Small intestine (tissue), 7 donors: Measurements from ENCODE around the gene CFAP298. TPM values are rescaled to one million over a fixed set of nuclear protein-coding genes. Genes with fewer than 3 reads are reported as not detected.

Source experiments
- DNase-seq, 2 donors: peaks; one replicate each; pipeline versions ENCODE4 v3.0.0 to v3.0.0-alpha.2; 2013
- FAIRE-seq: peaks from 2 replicates; lab custom pipeline; 2012; peaks lifted over from hg19 to GRCh38; lab: Jason Lieb, UNC
- H3K27ac ChIP-seq, 3 donors: one replicate each; pipeline ENCODE4 v1.5.1; 2013; ENCODE audit warnings: low read length in 2 of 3, mild to moderate bottlenecking in 2 of 3, control low read depth in 1 of 3, inconsistent platforms in 1 of 3, low read depth in 1 of 3, moderate library complexity in 1 of 3
- H3K27me3 ChIP-seq, 3 donors: one replicate each; pipeline ENCODE4 v1.6.1; 2013; ENCODE audit warnings: low read length in 3 of 3, inconsistent platforms in 1 of 3; ENCODE audit not compliant: control insufficient read depth in 3 of 3, insufficient read depth in 3 of 3
- H3K36me3 ChIP-seq, 3 donors: one replicate each; pipeline ENCODE4 v1.6.1; 2013; ENCODE audit warnings: low read length in 3 of 3, inconsistent platforms in 1 of 3, low read depth in 1 of 3, mild to moderate bottlenecking in 1 of 3, moderate library complexity in 1 of 3; ENCODE audit not compliant: control insufficient read depth in 3 of 3, insufficient read depth in 2 of 3
- H3K4me1 ChIP-seq, 3 donors: one replicate each; pipeline ENCODE4 v1.6.1; 2013; ENCODE audit warnings: low read length in 2 of 3, inconsistent platforms in 1 of 3, low read depth in 1 of 3, mild to moderate bottlenecking in 1 of 3, moderate library complexity in 1 of 3; ENCODE audit not compliant: control insufficient read depth in 3 of 3, insufficient read depth in 2 of 3
- H3K4me3 ChIP-seq, 3 donors: one replicate each; pipeline ENCODE4 v1.5.1; 2013; ENCODE audit warnings: low read length in 3 of 3, control low read depth in 1 of 3, inconsistent platforms in 1 of 3, low read depth in 1 of 3, mild to moderate bottlenecking in 1 of 3, moderate library complexity in 1 of 3
- H3K9me3 ChIP-seq, 2 donors: one replicate each; pipeline ENCODE4 v1.6.1; 2013; ENCODE audit warnings: low read depth in 1 of 2, low read length in 1 of 2; ENCODE audit not compliant: control insufficient read depth in 2 of 2, insufficient read depth in 1 of 2
- WGBS, 3 donors: extraction: QIAGEN DNeasy Blood & Tissue Kit; methylation state at CpG; one replicate each; pipeline ENCODE4 v1.1.7; 2013; 5-methylcytosine and 5-hydroxymethylcytosine counted together
- polyA plus RNA-seq, 4 donors: library from polyadenylated mRNA; stranded (reverse) in 3 of 4; unstranded in 1 of 4; fragments of 200-250 nt in 3 of 4; fragments of 120-200 nt in 1 of 4; gene quantifications; one replicate each; pipeline versions ENCODE4 v1.2.1 to v1.2.3, GENCODE V29; 2013
- donor health status: healthy with polysubstance abuse.
- donor health status: control.
- donor health status: control.
- donor health status: Bipolar disorder and iron deficiency.
- donor health status: healthy.

CFAP298 gene
- polyA plus RNA-seq, 4 donors = 29.5 to 51.1 (median 37.2) TPM

DNA sequence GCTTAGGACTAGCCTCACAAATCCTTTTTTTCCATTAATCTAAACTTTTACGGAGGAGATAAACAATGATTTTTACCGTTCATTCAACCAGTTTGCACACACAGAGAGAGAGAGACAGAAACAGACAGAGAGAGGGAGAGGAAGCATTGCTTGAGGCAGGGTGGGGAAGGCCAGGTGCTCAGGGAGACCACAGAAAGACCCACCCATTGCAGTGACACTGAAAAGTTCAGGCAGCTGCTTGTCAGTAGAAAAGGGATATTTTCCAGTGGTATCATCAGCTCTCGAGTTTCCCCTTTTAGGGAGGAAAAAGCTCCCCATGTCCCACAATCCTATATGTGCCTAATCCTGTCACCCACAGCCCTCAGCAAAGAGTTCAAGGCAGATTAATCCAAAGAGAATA is 54.1 kb downstream of the CFAP298 start:
- FAIRE-seq (no peak), DNase-seq (no peak)
- no peaks in the 10 kb centered on the region for H3K36me3 ChIP-seq
- H3K4me3 ChIP-seq = no peak overlapping the region
- no peaks in the 10 kb centered on the region for H3K27me3 ChIP-seq
- H3K9me3 ChIP-seq = no peaks in the 10 kb centered on the region
- H3K4me1 ChIP-seq = no peaks in the 10 kb centered on the region
- H3K27ac ChIP-seq = no peak overlapping the region
- WGBS, 3 donors = 68 to 86% (median 79%) methylated on average over 3 of the region's 3 CpGs

DNA sequence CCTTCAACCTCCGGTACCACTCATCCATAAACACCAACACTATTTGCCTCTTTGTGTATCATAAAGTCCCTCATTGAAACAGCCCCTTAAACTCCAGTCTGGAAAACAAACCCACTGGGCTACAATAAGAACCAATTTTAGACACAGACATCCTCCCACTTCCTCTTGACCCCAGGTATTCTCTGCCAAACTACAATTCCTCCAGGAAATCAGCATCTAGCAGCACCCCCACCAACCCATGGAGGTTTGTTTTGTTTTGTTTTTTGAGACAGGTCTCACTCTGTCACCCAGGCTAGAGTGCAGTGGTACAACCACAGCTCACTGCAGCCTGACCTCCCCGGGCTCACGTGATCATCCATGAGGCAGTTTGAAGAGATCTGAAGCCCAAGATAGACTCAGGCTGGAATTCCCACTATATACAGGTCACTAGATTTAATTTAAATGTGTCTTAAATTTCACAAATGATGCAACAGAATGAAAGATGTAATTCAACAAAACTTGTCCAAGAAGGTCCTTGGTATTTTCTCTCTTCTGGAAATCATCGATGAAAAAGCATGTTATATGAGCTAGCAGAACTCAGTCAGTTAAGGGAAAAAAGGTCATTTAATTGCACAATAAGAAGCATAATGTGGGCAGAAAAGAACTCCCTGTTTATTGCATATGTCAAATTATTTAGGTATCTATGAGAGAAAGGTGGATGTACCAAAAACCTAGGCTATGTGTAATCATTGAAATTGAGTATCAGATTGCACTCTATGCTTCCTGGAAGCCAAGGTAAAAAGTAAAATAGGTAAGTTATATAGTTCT is 57.1 kb downstream of the CFAP298 start:
- Histone ChIP-seq H3K9me3 (no peaks in the 10 kb centered on the region), H3K36me3 (no peaks in the 10 kb centered on the region), H3K4me1 (no peaks in the 10 kb centered on the region), H3K4me3 (no peak overlapping the region), H3K27me3 (no peaks in the 10 kb centered on the region), H3K27ac (no peak overlapping the region)
- FAIRE-seq (no peak), DNase-seq (no peak)
- WGBS, 3 donors = 88 to 96% (median 89%) methylated on average over 4 of the region's 4 CpGs

DNA sequence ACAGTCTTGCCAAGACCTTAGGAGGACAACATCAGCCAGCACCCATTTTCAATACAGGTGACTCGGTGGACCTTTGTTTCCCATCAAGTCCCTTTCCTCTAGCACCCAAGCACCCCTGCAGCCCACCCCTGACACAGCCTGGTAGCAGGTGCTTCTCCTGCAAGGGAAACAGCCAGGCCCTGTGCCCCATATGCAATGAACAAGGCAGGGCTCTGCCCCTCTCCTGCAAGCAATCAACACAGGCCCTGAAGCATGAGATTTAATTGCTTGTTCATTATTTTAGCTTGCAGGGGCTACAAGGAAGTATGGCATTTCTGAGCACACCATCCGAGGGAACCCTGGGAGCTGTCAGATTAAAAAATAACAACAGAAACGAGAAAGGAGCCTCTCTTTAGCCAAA is 62.3 kb downstream of the CFAP298 start:
- no peak for FAIRE-seq
- 77 to 79% (median 78%) methylated on average over 3 of the region's 3 CpGs for WGBS, 3 donors
- Histone ChIP-seq H3K27me3 (no peaks in the 10 kb centered on the region), H3K4me1 (no peaks in the 10 kb centered on the region), H3K4me3 (no peak overlapping the region), H3K9me3 (no peaks in the 10 kb centered on the region), H3K27ac (no peak overlapping the region), H3K36me3 (no peaks in the 10 kb centered on the region)
- DNase-seq = no peak

DNA sequence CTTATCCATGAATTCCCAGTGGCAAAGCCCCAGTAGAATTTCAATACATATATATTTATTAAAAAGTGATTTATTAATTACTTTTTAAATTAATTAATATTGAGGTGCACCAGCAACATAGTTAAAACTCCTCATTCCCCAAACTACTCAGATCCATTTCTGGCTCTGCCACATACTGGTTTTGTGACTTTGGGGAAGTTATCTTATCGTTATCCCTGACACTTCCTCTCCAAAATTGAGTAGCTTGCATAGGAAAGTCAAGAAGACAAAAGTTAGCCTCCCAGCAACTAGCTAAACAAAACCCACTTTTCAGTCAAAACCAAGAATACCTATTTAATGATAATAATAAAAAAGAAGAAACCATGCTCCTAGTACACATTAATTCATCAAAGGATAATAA is 62.7 kb downstream of the CFAP298 start:
- WGBS, 3 donors = 52 to 76% (median 57%) methylated on average over 1 of the region's 1 CpG
- Histone ChIP-seq H3K27me3 (no peaks in the 10 kb centered on the region), H3K9me3 (no peaks in the 10 kb centered on the region), H3K36me3 (no peaks in the 10 kb centered on the region), H3K4me3 (no peak overlapping the region), H3K27ac (no peak overlapping the region), H3K4me1 (no peaks in the 10 kb centered on the region)
- DNase-seq (no peak), FAIRE-seq (no peak)

Other genes starting within 250 kb of the CFAP298 start
- 1 to 10 TPM in 2 of 4 donors, under 1 TPM in 2; 0.67 to 8.5 (median 3.4) TPM for gene URB1, start 219.4 kb downstream of the CFAP298 start, polyA plus RNA-seq
- 10 to 100 TPM in 3 of 4 donors, under 1 TPM in 1; 0.58 to 33.5 (median 16.1) TPM for gene EVA1C, start 199.7 kb downstream of the CFAP298 start, polyA plus RNA-seq
- under 1 TPM in 2 of 4 donors, not detected in 2; 0.30 to 0.36 TPM for gene TCP10L, start 26.9 kb downstream of the CFAP298 start, polyA plus RNA-seq
- 10 to 100 TPM in 1 of 4 donors, 1 to 10 TPM in 3; 4.6 to 10.2 (median 6.6) TPM for gene SYNJ1, start 115.6 kb upstream of the CFAP298 start, polyA plus RNA-seq
- 10 to 100 TPM; 19.0 to 54.1 (median 33.2) TPM for gene PAXBP1, start 159.4 kb upstream of the CFAP298 start, polyA plus RNA-seq